Adipose tissue (tissue), 3 donors: ENCODE results near the gene VWA7. TPM values are rescaled to one million over a fixed set of nuclear protein-coding genes. Genes with fewer than 3 reads are reported as not detected.
"Not testable (repeated sequence)": the region's sequence is repeated elsewhere in the genome, so short reads cannot be mapped to it uniquely, and the experiment has no call there.

Experiments
- H3K27ac ChIP-seq: one replicate; pipeline ENCODE4 v1.5.1; 2013; ENCODE audit warnings: low read depth, low read length
- WGBS, 3 donors: extraction: QIAGEN DNeasy Blood & Tissue Kit; methylation state at CpG; one replicate each; pipeline ENCODE4 v1.1.7; 2013; 5-methylcytosine and 5-hydroxymethylcytosine counted together
- polyA plus RNA-seq, 3 donors: library from polyadenylated mRNA; stranded (reverse); fragments of 200-250 nt; gene quantifications; one replicate each; pipeline ENCODE4 v1.2.3, GENCODE V29; 2013
- donor health status: healthy with polysubstance abuse.
- donor health status: Bipolar disorder and iron deficiency.
- donor health status: healthy.

The VWA7 gene
- polyA plus RNA-seq, 3 donors, result 0.61 to 2.1 TPM; not detected in 1

- peak within 1 kb of the TSS; percentile 77 for H3K27ac ChIP-seq
These were observed 29.5 kb upstream of the VWA7 start, which contains the start of gene LSM2 for GRCh38 chr6:31806470-31807272. Gene LSM2, minus strand, starts transcription at chr6:31806966. Its CDS starts 209 bp downstream, at chr6:31806757.

GRCh38 chr6:31805939-31806469, 28.9 kb upstream of the VWA7 start:
- peak overlapping the region; percentile 77 for H3K27ac ChIP-seq
- 12 to 16% (median 15%) methylated on average over 7 of the region's 7 CpGs for WGBS, 3 donors

More at GRCh38 chr6:31806470-31807272, 29.5 kb upstream of the VWA7 start, which contains the start of gene LSM2:
- WGBS, 3 donors, result 0% methylated on average over 50 to 51 of the region's 51 CpGs

GRCh38 chr6:31801031-31801927, 24.2 kb upstream of the VWA7 start:
- WGBS, 3 donors, result 96% methylated on average over 8 of the region's 8 CpGs
- H3K27ac ChIP-seq, result not testable (repeated sequence)

DNA sequence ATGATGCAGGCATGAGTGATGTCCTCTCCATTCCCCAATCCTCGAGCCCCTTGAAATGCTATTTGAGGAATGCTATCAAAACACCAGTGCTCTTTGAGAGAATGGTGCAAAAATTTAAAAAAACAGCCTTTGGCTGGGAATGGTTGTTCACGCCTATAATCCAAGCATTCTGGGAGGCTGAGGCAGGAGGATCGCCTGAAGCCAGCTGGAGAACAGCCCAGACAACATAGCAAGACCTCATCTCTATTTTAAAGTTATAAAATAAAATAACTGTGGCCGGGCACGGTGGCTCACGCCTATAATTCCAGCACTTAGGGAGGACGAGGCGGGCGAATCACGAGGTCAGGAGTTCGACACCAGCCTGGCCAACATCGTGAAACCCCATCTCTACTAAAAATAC, 22.7 kb upstream of the VWA7 start:
- no peak overlapping the region for H3K27ac ChIP-seq
- 73 to 92% (median 77%) methylated on average over 12 of the region's 12 CpGs for WGBS, 3 donors

DNA sequence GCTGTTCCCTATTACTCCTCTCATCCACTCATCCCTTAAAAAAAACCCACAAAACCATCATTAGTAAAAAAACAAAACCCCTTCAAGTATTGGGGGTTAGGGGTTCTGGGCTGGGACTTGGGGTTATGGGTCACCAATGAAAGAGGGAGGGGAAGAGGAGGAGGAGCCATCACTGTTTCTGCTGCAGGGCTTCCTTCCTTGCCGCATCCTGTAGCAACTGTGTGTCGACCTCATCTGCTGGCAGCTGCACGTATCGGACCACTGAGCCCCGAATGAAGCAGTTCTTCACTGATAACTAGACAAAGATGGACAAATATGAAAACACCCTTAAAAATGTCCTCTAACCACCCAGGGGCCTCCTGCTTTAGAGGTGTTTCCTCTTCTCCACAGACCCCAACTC, 20.5 kb upstream of the VWA7 start:
- WGBS, 3 donors, result 27 to 78% (median 36%) methylated on average over 5 of the region's 5 CpGs
- H3K27ac ChIP-seq, result no peak overlapping the region

DNA sequence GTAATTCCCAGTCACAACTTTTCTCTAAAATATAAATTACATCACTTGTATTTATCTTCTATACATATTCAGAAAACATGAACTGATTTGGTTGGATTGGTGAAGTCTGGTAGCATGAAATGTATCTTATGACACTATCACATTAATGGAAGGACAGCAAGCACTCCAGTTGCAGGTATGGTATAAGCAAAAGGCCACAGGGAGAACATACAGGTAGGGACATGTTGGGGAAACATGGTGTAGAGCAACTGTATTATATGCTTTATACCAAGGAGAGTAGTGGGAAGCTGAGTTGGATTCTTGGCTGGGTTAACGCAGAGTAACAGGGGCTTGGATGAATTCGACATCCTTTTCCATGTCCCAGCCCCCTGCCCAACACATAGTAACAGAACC, 19.9 kb upstream of the VWA7 start:
- WGBS, 3 donors, result 82 to 92% (median 83%) methylated on average over 2 of the region's 2 CpGs
- no peak overlapping the region for H3K27ac ChIP-seq

GRCh38 chr6:31795616-31796298, 18.6 kb upstream of the VWA7 start, which contains the start of gene VARS1:
Gene VARS1, minus strand, starts transcription at chr6:31795752. Its CDS starts 535 bp downstream, at chr6:31795217.
- peak within 1 kb of the TSS; percentile 89 for H3K27ac ChIP-seq
- whole genome bisulfite sequencing, 3 donors, result 0 to 1% (median 1%) methylated on average over 65 to 75 of the region's 75 CpGs

- H3K27ac ChIP-seq, result peak overlapping the region; percentile 89
- 0 to 1% (median 1%) methylated on average over 43 to 44 of the region's 44 CpGs for WGBS, 3 donors
These were observed 17.9 kb upstream of the VWA7 start for GRCh38 chr6:31794866-31795615.

DNA sequence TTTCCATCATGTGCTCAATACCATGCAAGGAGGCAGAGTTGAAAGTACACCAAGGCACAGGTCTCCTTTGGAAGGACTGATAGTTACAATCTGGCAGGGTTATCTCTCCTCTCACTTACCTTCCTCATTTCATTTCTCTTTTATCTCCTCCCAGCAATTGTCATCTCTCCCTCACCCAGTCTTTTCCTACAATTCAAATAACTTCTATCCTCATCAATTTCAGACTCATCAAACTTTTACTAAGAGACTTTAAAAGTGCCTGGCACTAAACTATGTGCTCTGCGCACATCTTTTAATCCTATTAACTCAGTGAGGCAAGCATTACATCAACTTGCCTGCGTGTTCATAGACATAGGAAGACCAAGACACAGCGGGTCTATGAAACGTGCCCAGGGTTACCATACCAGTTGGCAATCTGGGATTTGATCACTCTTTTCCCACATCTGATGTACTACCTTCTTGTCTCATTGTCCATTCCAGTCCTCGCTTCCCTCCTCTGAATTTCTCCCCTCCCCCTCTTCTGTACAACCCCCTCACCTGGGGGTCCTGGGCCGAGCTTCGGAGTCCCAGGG, 17.3 kb upstream of the VWA7 start:
- H3K27ac ChIP-seq, result peak overlapping the region; percentile 13
- WGBS, 3 donors, result 11 to 19% (median 15%) methylated on average over 7 of the region's 7 CpGs

DNA sequence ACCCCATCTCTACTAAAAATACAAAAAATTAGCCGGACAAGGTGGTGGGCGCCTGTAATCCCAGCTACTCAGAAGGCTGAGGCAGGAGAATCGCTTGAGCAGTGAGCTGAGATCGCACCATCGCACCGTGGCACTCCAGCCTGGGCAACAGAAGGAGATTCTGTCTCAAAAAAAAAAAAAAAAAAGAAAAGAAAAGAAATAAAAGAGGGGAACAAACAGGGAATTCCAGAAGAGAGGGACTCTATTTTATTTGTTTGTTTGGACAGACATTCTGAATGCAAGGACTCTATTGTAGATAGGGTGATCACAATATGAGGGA, 16.8 kb upstream of the VWA7 start:
- WGBS, 3 donors, result 82 to 92% (median 92%) methylated on average over 6 of the region's 6 CpGs
- H3K27ac ChIP-seq, result not testable (repeated sequence)

GRCh38 chr6:31792761-31793171, 15.6 kb upstream of the VWA7 start:
- WGBS, 3 donors, result 76 to 90% (median 81%) methylated on average over 12 of the region's 12 CpGs
- H3K27ac ChIP-seq, result no peak overlapping the region

- no peak overlapping the region for H3K27ac ChIP-seq
- 79 to 86% (median 84%) methylated on average over 3 of the region's 3 CpGs for WGBS, 3 donors
These were observed 14.9 kb upstream of the VWA7 start for GRCh38 chr6:31792090-31792374.

GRCh38 chr6:31791324-31792089, 14.4 kb upstream of the VWA7 start:
- H3K27ac ChIP-seq, result no peak overlapping the region

GRCh38 chr6:31785475-31785874, 8.3 kb upstream of the VWA7 start:
- no peak overlapping the region for H3K27ac ChIP-seq
- WGBS, 3 donors, result 95 to 96% (median 96%) methylated on average over 11 of the region's 11 CpGs

More at GRCh38 chr6:31791324-31792089, 14.4 kb upstream of the VWA7 start:
- WGBS, 3 donors, result 63 to 67% (median 65%) methylated on average over 12 of the region's 12 CpGs

DNA sequence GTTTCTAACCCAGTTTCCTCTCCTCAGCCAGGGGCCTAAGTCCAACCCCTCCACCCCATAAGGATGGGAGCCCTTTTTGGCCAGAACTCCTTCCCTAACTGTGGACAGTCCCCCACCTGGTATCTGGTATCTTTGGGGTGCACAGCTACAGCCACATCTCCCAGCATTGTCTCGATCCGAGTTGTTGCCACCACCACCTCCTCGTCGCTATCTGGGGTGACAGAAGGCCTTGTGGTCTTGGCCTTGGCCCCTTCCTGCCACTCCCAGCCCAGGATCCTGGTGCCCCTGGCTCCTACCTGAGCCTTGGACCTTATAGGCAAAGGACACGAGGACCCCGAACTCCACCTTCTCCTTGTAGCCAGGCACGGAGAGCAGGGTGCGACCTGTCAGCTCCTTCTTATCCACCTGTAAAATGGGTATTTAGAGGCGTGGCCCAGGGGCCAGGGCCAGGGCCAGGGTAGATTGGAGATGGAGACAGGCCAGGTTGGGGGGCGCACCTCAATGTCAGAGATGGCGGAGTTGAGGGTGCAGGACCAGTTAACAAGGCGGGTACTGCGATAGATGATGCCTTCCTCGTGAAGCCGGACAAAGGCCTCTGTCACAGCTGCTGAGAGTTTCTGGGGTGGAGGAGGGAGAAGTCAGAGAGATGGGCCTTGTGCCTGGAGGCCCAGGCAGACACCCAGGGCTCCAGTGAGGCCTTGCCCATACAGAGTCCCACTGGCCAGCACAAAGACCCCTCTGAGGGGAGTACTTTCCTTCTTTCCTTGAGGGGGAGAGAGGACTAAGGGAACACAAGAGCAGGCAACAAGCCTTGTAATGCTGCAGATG, 7.2 kb upstream of the VWA7 start:
- H3K27ac ChIP-seq, result no peak overlapping the region
- 92 to 95% (median 95%) methylated on average over 15 of the region's 15 CpGs for WGBS, 3 donors
